GM18858 (cell line): Measurements from ENCODE around the gene VMP1.
"Not testable (repeated sequence)": the region's sequence is repeated elsewhere in the genome, so short reads cannot be mapped to it uniquely, and the experiment has no call there.

Experiments used
- ATAC-seq: cut with Tn5 transposase; IDR thresholded peaks from one replicate; pipeline ENCODE4 v1.9.1; 2021; ENCODE audit not compliant: unreplicated experiment

The VMP1 gene

GRCh38 chr17:59856859-59857794 is 149.7 kb downstream of the VMP1 start:
- no peak for ATAC-seq

- ATAC-seq, result no peak
Observed at GRCh38 chr17:59858167-59858816, 150.8 kb downstream of the VMP1 start.

GRCh38 chr17:59858932-59859331 is 151.5 kb downstream of the VMP1 start:
- no peak for ATAC-seq

DNA sequence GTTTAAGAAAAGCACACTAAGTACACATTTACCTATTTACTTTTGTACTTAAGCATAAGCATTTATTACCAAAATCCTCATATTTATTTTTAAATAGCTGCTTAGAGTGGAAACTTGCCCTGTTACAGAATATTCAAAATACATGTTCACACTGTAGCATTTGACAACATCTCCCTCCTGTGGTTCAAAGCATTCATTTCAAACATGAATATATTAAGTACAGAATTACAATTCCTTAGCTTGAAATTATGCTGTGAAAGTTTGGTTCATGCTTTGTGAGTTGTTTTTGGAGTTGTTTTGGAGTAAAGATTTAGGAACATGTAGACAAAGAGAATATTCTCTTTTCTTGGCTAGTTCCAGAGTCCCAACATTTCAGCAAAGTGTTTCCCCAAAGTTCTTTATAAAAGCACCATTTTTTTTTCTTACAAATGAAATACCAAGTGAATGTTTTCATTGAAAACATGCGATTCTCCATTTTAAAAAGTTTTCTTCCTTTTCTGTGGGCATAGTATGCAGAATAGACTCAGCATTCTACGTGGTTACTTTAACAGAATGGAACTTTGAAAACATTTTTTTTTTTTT is 152.1 kb downstream of the VMP1 start:
- ATAC-seq, result no peak

- ATAC-seq, result no peak
Observed at GRCh38 chr17:59863616-59864015, 156.2 kb downstream of the VMP1 start.

GRCh38 chr17:59869941-59870218 is 162.4 kb downstream of the VMP1 start:
- ATAC-seq, result no peak

GRCh38 chr17:59870482-59870881 is 163.0 kb downstream of the VMP1 start:
- ATAC-seq, result no peak

DNA sequence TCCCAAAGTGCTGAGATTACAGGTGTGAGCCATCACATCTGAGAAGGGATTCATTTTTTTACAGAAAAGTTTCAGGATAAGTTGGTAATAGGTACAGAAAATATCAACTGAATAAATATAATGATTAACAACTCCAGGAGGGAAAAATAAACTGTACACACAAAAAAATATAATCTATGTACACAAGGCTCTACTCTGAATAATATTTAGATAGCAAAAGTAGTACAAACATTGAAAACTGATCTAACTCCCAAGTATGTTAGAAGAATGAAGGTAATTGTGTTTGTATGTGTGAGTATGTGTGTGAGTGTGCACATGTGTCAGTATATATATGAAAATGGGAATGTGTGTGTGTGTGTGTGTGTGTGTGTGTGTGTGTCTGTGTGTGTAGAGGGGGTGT is 164.9 kb downstream of the VMP1 start:
- no peak for ATAC-seq

- ATAC-seq, result not testable (repeated sequence)
Observed at GRCh38 chr17:59873414-59873813, 166.0 kb downstream of the VMP1 start.

DNA sequence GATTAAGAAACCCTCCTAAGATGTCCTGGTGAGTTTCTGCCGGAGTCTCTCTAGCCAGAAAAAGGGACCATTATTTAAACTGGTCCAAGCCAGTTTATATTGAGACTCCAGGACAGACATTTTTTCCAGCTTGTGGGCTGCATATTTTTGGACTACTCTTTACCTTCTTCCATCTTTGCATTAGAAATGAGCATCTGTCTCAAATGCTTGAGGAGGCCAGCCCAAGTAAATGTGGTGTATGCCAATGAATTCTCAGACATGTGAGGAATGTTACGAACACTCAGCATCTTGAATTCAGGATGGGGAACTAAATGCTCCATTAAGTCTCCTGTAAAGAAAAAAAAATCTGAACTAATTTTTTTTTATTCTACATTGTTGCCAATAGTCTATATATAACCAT is 166.9 kb downstream of the VMP1 start:
- ATAC-seq, result no peak

DNA sequence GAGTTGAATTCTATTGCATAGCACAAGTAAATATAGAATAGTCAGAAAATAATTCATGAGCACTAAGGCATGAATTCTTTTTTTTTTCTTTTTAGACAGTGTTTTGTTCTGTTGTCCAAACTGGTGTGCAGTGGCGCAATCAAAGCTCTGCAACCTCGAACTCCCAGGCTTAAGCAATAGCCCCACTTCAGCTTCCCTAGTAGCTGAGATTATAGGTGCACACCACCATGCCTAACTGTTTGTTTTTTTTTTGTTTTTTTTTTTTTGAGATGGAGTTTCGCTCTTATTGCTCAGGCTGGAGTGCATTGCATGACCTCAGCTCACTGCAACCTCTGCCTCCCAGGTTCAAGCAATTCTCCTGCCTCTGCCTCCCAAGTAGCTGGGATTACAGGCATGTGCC is 168.7 kb downstream of the VMP1 start:
- ATAC-seq, result no peak

- ATAC-seq, result no peak
Observed at GRCh38 chr17:59877965-59878364, 170.5 kb downstream of the VMP1 start.

DNA sequence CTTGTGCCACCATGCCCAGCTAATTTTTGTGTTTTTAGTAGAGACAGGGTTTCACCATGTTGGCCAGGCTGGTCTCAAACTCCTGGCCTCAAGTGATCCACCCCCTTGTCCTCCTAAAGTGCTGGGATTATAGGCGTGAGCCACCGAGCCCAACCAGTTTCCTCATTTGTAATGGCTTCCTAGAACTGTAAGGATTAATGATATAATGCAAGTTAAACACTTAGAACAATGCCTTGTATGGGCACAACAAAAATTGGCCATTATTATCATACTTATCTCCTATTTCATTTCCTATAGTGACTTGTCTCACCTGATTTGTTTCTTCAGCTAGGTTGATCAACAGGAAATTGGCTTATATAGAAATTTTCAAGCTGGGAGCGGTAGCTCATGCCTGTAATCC is 171.2 kb downstream of the VMP1 start:
- no peak for ATAC-seq

GRCh38 chr17:59884861-59885260 is 177.4 kb downstream of the VMP1 start:
- no peak for ATAC-seq

DNA sequence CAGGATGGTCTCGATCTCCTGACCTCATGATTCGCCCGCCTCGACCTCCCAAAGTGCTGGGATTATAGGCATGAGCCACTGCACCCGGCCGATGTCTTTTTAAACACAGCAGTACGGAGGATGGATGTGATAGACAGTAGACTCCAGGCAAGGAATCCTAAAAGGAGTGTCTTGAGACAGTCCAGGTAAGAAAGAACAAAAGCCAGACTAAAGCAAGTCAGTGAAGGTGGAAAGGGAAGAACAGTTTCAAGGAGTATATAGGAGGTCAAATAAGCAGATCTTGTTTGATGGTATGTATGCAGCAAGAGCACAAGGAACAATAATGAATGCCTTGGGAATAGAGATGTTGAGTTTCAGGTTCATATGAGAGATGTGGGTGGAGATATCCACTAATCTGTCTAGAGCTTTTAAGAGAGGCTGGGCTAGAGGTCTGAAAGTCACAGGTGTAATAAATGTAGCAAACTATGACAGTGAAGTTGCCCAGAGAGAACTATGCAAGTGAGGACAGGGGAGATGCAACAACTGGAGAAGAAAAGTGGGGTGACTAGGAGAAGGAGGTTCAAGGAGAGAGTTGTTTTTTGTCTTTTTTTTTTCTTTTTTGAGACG is 180.8 kb downstream of the VMP1 start:
- ATAC-seq, result no peak

DNA sequence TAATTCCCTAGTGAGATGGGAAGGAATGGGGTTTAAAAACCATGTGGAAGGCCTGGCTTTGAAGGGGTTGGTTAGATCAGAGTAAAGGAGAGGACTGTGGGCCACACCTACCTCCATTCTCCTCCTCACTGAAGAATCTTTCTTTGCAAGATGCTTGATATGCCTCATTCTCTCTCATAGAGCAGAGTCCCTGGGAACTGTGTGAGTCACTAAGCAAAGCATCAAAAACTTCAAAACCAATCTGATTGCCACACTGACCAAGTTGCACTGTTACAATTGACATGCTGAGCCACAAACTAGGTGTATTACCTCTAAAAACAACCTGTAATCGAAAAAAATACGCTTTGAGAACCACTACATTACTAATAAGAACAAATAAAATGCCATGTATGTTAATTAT is 183.3 kb downstream of the VMP1 start:
- no peak for ATAC-seq
